ENCODE measurements around the gene SLC37A1.

DNA sequence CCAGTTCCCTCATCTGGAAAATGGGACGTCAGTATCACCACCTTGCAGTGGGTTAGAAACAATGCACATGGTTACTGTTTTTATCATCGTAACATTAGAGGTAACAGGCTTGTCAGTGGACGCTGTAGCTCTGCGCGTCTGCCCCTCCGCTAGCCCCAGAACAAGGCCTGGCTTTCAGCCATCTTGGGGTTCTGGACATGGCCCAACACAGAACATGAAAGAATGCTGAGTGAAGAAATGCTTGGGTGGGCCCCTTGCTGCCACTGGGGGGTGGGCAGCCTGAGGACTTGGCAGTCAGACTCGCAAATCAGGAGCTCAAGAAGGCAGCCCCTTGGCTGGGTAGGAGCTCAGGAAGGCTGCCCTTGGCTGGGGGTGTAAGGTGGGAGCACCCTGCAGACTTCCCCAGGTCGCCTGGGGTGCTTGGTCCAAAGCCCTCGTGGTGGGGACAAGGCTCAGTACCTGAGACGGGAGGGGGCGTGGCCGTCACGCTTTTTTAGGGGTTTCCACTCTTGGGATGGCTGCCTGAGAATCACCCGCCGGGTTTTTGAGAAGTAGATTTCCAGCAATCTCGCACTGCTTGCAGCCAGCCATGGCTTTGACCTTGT lies 51.7 kb downstream of the SLC37A1 start:
- TF ChIP-seq POLR2A (IDR thresholded peaks at IDR 0.05) = no peak
- TF ChIP-seq, protein P1, sequence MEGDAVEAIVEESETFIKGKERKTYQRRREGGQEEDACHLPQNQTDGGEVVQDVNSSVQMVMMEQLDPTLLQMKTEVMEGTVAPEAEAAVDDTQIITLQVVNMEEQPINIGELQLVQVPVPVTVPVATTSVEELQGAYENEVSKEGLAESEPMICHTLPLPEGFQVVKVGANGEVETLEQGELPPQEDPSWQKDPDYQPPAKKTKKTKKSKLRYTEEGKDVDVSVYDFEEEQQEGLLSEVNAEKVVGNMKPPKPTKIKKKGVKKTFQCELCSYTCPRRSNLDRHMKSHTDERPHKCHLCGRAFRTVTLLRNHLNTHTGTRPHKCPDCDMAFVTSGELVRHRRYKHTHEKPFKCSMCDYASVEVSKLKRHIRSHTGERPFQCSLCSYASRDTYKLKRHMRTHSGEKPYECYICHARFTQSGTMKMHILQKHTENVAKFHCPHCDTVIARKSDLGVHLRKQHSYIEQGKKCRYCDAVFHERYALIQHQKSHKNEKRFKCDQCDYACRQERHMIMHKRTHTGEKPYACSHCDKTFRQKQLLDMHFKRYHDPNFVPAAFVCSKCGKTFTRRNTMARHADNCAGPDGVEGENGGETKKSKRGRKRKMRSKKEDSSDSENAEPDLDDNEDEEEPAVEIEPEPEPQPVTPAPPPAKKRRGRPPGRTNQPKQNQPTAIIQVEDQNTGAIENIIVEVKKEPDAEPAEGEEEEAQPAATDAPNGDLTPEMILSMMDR (IDR thresholded peaks at IDR 0.05) = no peak
